Measurements from ENCODE around the gene CSN1S1. TPM values are rescaled to one million over a fixed set of nuclear protein-coding genes. Genes with fewer than 3 reads are reported as not detected.

CSN1S1 gene
- polyA plus RNA-seq, 3 donors, result not detected

DNA sequence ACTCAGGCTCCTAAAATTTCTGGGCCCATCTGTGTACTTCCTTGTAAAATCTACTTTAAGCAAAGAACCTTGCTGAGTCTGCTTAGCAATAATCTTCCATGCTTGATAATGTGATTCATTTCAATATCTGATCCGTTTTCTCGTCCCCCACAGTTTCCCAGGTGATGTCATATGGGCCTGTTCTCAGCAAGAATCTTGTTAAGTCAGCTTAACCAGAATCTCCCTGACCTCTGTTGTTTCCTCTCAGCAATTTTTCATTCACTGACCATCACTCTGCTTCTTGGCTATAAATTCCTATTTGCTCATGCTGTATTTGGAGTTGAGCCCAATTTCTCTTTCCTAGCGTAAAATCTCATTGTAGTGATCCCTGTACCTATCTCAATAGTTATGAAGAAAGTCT is 20.7 kb downstream of the CSN1S1 start:
- Histone ChIP-seq H3K4me2 (replicated peaks; ENCODE audit: extremely low read depth, low read length, poor library complexity, severe bottlenecking) (no peak overlapping the region), H3K4me3 (replicated peaks in 1 of 3; ENCODE audit: low read depth in 2 of 3, low read length in 3 of 3) (no peak overlapping the region), H3K27ac (ENCODE audit: low read depth in 1 of 2, low read length in 2 of 2) (no peak overlapping the region), H3K36me3 (replicated peaks in 1 of 2; ENCODE audit: control insufficient read depth in 1 of 2, insufficient read depth in 2 of 2, low read length in 2 of 2) (no peaks in the 10 kb centered on the region), H3K4me1 (ENCODE audit: control insufficient read depth in 1 of 2, insufficient read depth in 2 of 2, low read length in 2 of 2) (no peaks in the 10 kb centered on the region), H3K9ac (ENCODE audit: insufficient read depth, low read length, poor library complexity, severe bottlenecking) (no peak overlapping the region), H3K79me2 (ENCODE audit: insufficient read depth, low read length) (no peaks in the 10 kb centered on the region), H3K9me3 (replicated peaks in 1 of 2; ENCODE audit: control insufficient read depth in 1 of 2, insufficient read depth in 1 of 2, low read length in 2 of 2) (no peaks in the 10 kb centered on the region), H4K20me1 (ENCODE audit: insufficient read depth, low read length) (no peaks in the 10 kb centered on the region), H2AFZ (ENCODE audit: insufficient read depth, low read depth, low read length, poor library complexity, severe bottlenecking) (no peak overlapping the region), H3K27me3 (ENCODE audit: control insufficient read depth in 2 of 2, insufficient read depth in 2 of 2, low read length in 2 of 2) (no peaks in the 10 kb centered on the region)
- TF ChIP-seq, protein P1, sequence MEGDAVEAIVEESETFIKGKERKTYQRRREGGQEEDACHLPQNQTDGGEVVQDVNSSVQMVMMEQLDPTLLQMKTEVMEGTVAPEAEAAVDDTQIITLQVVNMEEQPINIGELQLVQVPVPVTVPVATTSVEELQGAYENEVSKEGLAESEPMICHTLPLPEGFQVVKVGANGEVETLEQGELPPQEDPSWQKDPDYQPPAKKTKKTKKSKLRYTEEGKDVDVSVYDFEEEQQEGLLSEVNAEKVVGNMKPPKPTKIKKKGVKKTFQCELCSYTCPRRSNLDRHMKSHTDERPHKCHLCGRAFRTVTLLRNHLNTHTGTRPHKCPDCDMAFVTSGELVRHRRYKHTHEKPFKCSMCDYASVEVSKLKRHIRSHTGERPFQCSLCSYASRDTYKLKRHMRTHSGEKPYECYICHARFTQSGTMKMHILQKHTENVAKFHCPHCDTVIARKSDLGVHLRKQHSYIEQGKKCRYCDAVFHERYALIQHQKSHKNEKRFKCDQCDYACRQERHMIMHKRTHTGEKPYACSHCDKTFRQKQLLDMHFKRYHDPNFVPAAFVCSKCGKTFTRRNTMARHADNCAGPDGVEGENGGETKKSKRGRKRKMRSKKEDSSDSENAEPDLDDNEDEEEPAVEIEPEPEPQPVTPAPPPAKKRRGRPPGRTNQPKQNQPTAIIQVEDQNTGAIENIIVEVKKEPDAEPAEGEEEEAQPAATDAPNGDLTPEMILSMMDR (IDR thresholded peaks at IDR 0.05), result no peak
- Mint-ChIP-seq H3K4me1 (no peaks in the 10 kb centered on the region), H3K27ac (no peak overlapping the region), H3K27me3 (ENCODE audit: low read depth in 3 of 3) (no peaks in the 10 kb centered on the region), H3K36me3 (no peaks in the 10 kb centered on the region), H3K4me3 (no peak overlapping the region), H3K9me3 (peaks cover 0 to 2% (median 0%) of the 10 kb centered on the region in 7 donors)
- DNase-seq, result no peak
- intact Hi-C loops (cut with micrococcal nuclease), result no loop called here
- 86% methylated on average over 2 of the region's 3 CpGs for WGBS (ENCODE audit: insufficient coverage)

DNA sequence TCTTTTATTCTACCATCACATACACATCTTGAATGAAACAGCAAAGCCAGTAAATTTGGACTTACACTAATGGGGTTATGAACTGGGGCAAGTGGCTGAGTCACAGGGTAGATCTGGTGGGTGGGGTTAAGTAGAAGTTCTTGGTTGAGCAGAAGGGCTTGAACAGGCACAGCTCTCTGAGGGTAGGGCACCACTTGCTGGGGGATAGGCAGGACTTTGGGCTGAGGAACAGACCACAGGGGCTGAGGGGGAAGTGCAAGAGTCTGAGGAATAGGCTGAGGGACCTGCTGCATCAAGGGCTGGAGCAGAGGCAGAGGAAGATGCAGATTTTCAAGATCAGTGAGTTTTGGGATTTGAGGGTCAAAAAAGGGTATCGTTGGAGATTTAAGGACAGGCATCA is 26.3 kb downstream of the CSN1S1 start:
- intact Hi-C loops (cut with micrococcal nuclease), result no loop called here
- Mint-ChIP-seq H3K36me3 (no peaks in the 10 kb centered on the region), H3K9me3 (no peaks in the 10 kb centered on the region), H3K4me3 (no peak overlapping the region), H3K4me1 (no peaks in the 10 kb centered on the region), H3K27me3 (ENCODE audit: low read depth in 3 of 3) (peaks cover 0 to 3% (median 1%) of the 10 kb centered on the region in 3 donors), H3K27ac (no peak overlapping the region)
- no peak for DNase-seq
- H3K9me3 ChIP-seq (replicated peaks in 1 of 2; ENCODE audit: control insufficient read depth in 1 of 2, insufficient read depth in 1 of 2, low read length in 2 of 2), result no peaks in the 10 kb centered on the region
- H3K27ac ChIP-seq (ENCODE audit: low read depth in 1 of 2, low read length in 2 of 2), result no peak overlapping the region
- no peaks in the 10 kb centered on the region for H3K79me2 ChIP-seq (ENCODE audit: insufficient read depth, low read length)
- TF ChIP-seq, protein P1 (IDR thresholded peaks at IDR 0.05), result no peak
- no peaks in the 10 kb centered on the region for H3K27me3 ChIP-seq (ENCODE audit: control insufficient read depth in 2 of 2, insufficient read depth in 2 of 2, low read length in 2 of 2)
- WGBS (ENCODE audit: insufficient coverage), result 100% methylated on average over 1 of the region's 1 CpG
- no peak overlapping the region for H3K9ac ChIP-seq (ENCODE audit: insufficient read depth, low read length, poor library complexity, severe bottlenecking)
- H3K4me2 ChIP-seq (replicated peaks; ENCODE audit: extremely low read depth, low read length, poor library complexity, severe bottlenecking), result no peak overlapping the region
- H2AFZ ChIP-seq (ENCODE audit: insufficient read depth, low read depth, low read length, poor library complexity, severe bottlenecking), result no peak overlapping the region
- no peaks in the 10 kb centered on the region for H3K4me1 ChIP-seq (ENCODE audit: control insufficient read depth in 1 of 2, insufficient read depth in 2 of 2, low read length in 2 of 2)
- no peaks in the 10 kb centered on the region for H3K36me3 ChIP-seq (replicated peaks in 1 of 2; ENCODE audit: control insufficient read depth in 1 of 2, insufficient read depth in 2 of 2, low read length in 2 of 2)
- no peaks in the 10 kb centered on the region for H4K20me1 ChIP-seq (ENCODE audit: insufficient read depth, low read length)
- no peak overlapping the region for H3K4me3 ChIP-seq (replicated peaks in 1 of 3; ENCODE audit: low read depth in 2 of 3, low read length in 3 of 3)

Measured in CD14-positive monocyte (primary cell).